Measurements from ENCODE around the gene SPNS3. TPM values are rescaled to one million over a fixed set of nuclear protein-coding genes. Genes with fewer than 3 reads are reported as not detected.

SPNS3 gene
- polyA plus RNA-seq, 1 donor (not counting 4 experiments of a cell fraction or from before 2014, with no cell fraction given) = not detected

- Histone ChIP-seq H3K9me1 (ENCODE audit: control insufficient read depth, extremely low read depth, insufficient read depth, low read length) (no peaks in the 10 kb centered on the region), H3K4me2 (ENCODE audit: control insufficient read depth, extremely low read depth, insufficient read depth, low read depth, low read length) (no peak overlapping the region), H3K27me3 (ENCODE audit: control insufficient read depth, extremely low read depth, insufficient read depth, low read length) (no peaks in the 10 kb centered on the region), H3K36me3 (ENCODE audit: control insufficient read depth in 2 of 2, extremely low read depth in 1 of 2, insufficient read depth in 2 of 2, low read length in 2 of 2) (no peaks in the 10 kb centered on the region), H3K79me2 (ENCODE audit: control insufficient read depth, insufficient read depth, low read length) (no peaks in the 10 kb centered on the region), H3K4me1 (ENCODE audit: control insufficient read depth, extremely low read depth, insufficient read depth, low read length) (peaks cover 20% of the 10 kb centered on the region), H3K9ac (ENCODE audit: control insufficient read depth, extremely low read depth, insufficient read depth, low read length) (no peak overlapping the region), H3K27ac (ENCODE audit: control insufficient read depth, insufficient read depth, low read length) (no peak overlapping the region), H3K4me3 (ENCODE audit: control insufficient read depth in 2 of 3, extremely low read depth in 1 of 3, insufficient read depth in 2 of 3, low read depth in 1 of 3, low read length in 3 of 3) (no peak overlapping the region), H3K9me3 (ENCODE audit: control insufficient read depth, low read depth, low read length) (no peaks in the 10 kb centered on the region), H2AFZ (ENCODE audit: control insufficient read depth, low read length) (peak overlapping the region; percentile 19), H4K20me1 (ENCODE audit: control insufficient read depth, extremely low read depth, insufficient read depth, low read length) (no peaks in the 10 kb centered on the region)
- FAIRE-seq (no peak), DNase-seq (ENCODE audit: low read depth, low spot score) (no peak)
- dilution Hi-C loops (cut with MboI; ENCODE audit: extremely low pct_ligation_motif_present, low sequenced_read_pairs) = loop anchor here (25.0 kb wide), 1 partner anchor 93 kb away; no protein-coding TSS in a partner anchor
- TF ChIP-seq CTCF (optimal IDR thresholded peaks at IDR 0.05 in 1 of 3, IDR thresholded peaks at IDR 0.05 in 1 of 3, conservative IDR thresholded peaks at IDR 0.05 in 1 of 3; ENCODE audit: extremely low read depth in 1 of 3, insufficient read depth in 2 of 3, low read length in 3 of 3) = no peak
- no peak for TF ChIP-seq EZH2 (IDR thresholded peaks at IDR 0.05; ENCODE audit: low read length)
Observed at GRCh38 chr17:4405038-4405669, 28.6 kb upstream of the SPNS3 start.

GRCh38 chr17:4405699-4406098 lies 28.0 kb upstream of the SPNS3 start:
- H3K4me3 ChIP-seq (ENCODE audit: control insufficient read depth in 2 of 3, extremely low read depth in 1 of 3, insufficient read depth in 2 of 3, low read depth in 1 of 3, low read length in 3 of 3) = no peak overlapping the region
- no peaks in the 10 kb centered on the region for H3K36me3 ChIP-seq (ENCODE audit: control insufficient read depth in 2 of 2, extremely low read depth in 1 of 2, insufficient read depth in 2 of 2, low read length in 2 of 2)
- H3K27ac ChIP-seq (ENCODE audit: control insufficient read depth, insufficient read depth, low read length) = no peak overlapping the region
- H3K27me3 ChIP-seq (ENCODE audit: control insufficient read depth, extremely low read depth, insufficient read depth, low read length) = no peaks in the 10 kb centered on the region
- H3K9me3 ChIP-seq (ENCODE audit: control insufficient read depth, low read depth, low read length) = no peaks in the 10 kb centered on the region
- TF ChIP-seq EZH2 (IDR thresholded peaks at IDR 0.05; ENCODE audit: low read length) (no peak), CTCF (optimal IDR thresholded peaks at IDR 0.05 in 1 of 3, IDR thresholded peaks at IDR 0.05 in 1 of 3, conservative IDR thresholded peaks at IDR 0.05 in 1 of 3; ENCODE audit: extremely low read depth in 1 of 3, insufficient read depth in 2 of 3, low read length in 3 of 3) (no peak)
- H3K4me1 ChIP-seq (ENCODE audit: control insufficient read depth, extremely low read depth, insufficient read depth, low read length) = peaks cover 20% of the 10 kb centered on the region
- FAIRE-seq (no peak), DNase-seq (ENCODE audit: low read depth, low spot score) (no peak)
- H3K9me1 ChIP-seq (ENCODE audit: control insufficient read depth, extremely low read depth, insufficient read depth, low read length) = no peaks in the 10 kb centered on the region
- H3K79me2 ChIP-seq (ENCODE audit: control insufficient read depth, insufficient read depth, low read length) = no peaks in the 10 kb centered on the region
- no peaks in the 10 kb centered on the region for H4K20me1 ChIP-seq (ENCODE audit: control insufficient read depth, extremely low read depth, insufficient read depth, low read length)
- dilution Hi-C loops (cut with MboI; ENCODE audit: extremely low pct_ligation_motif_present, low sequenced_read_pairs) = loop anchor here (25.0 kb wide), 1 partner anchor 93 kb away; no protein-coding TSS in a partner anchor
- H3K9ac ChIP-seq (ENCODE audit: control insufficient read depth, extremely low read depth, insufficient read depth, low read length) = no peak overlapping the region
- no peak overlapping the region for H3K4me2 ChIP-seq (ENCODE audit: control insufficient read depth, extremely low read depth, insufficient read depth, low read depth, low read length)
- H2AFZ ChIP-seq (ENCODE audit: control insufficient read depth, low read length) = no peak overlapping the region
